ENCODE results near the gene UMOD.

The UMOD gene

GRCh38 chr16:20302389-20302788, 50.1 kb downstream of the UMOD start:
- DNase-seq (ENCODE audit: low read depth, low spot score) = no peak
- no peaks in the 10 kb centered on the region for H3K36me3 ChIP-seq (ENCODE audit: insufficient read depth, insufficient read length, low read length)
- no peaks in the 10 kb centered on the region for H3K27me3 ChIP-seq (ENCODE audit: insufficient read depth, insufficient read length)
- no peak overlapping the region for H3K9ac ChIP-seq (ENCODE audit: insufficient read length, low read depth)
- no peak overlapping the region for H3K4me3 ChIP-seq (ENCODE audit: insufficient read length, low read depth)
- H3K9me3 ChIP-seq (ENCODE audit: insufficient read depth, low read length) = no peaks in the 10 kb centered on the region
- no peaks in the 10 kb centered on the region for H3K4me1 ChIP-seq (ENCODE audit: insufficient read depth, insufficient read length)
- TF ChIP-seq YY1 (IDR thresholded peaks at IDR 0.05; ENCODE audit: insufficient read depth, insufficient read length) (no peak), ZNF274 (IDR thresholded peaks at IDR 0.05; ENCODE audit: low read depth, low read length) (no peak)

- DNase-seq (ENCODE audit: low read depth, low spot score) = no peak
These were observed 50.7 kb downstream of the UMOD start for GRCh38 chr16:20301840-20302239.

GRCh38 chr16:20300312-20301097, 52.0 kb downstream of the UMOD start:
- H3K9me3 ChIP-seq (ENCODE audit: insufficient read depth, low read length) = no peaks in the 10 kb centered on the region
- TF ChIP-seq YY1 (IDR thresholded peaks at IDR 0.05; ENCODE audit: insufficient read depth, insufficient read length) (no peak), SUZ12 (IDR thresholded peaks at IDR 0.05; ENCODE audit: extremely low read depth, insufficient read depth, insufficient read length) (no peak), ZNF274 (IDR thresholded peaks at IDR 0.05; ENCODE audit: low read depth, low read length) (no peak)
- H3K9ac ChIP-seq (ENCODE audit: insufficient read length, low read depth) = no peak overlapping the region
- peak; percentile 71 for DNase-seq (ENCODE audit: low read depth, low spot score)
- H3K27me3 ChIP-seq (ENCODE audit: insufficient read depth, insufficient read length) = no peaks in the 10 kb centered on the region
- H3K36me3 ChIP-seq (ENCODE audit: insufficient read depth, insufficient read length, low read length) = no peaks in the 10 kb centered on the region
- H3K4me3 ChIP-seq (ENCODE audit: insufficient read length, low read depth) = no peak overlapping the region
- H3K4me1 ChIP-seq (ENCODE audit: insufficient read depth, insufficient read length) = no peaks in the 10 kb centered on the region

More at GRCh38 chr16:20301840-20302239, 50.7 kb downstream of the UMOD start:
- H3K27me3 ChIP-seq (ENCODE audit: insufficient read depth, insufficient read length) = no peaks in the 10 kb centered on the region
- H3K4me1 ChIP-seq (ENCODE audit: insufficient read depth, insufficient read length) = no peaks in the 10 kb centered on the region
- H3K9ac ChIP-seq (ENCODE audit: insufficient read length, low read depth) = no peak overlapping the region
- TF ChIP-seq SUZ12 (IDR thresholded peaks at IDR 0.05; ENCODE audit: extremely low read depth, insufficient read depth, insufficient read length) (no peak), YY1 (IDR thresholded peaks at IDR 0.05; ENCODE audit: insufficient read depth, insufficient read length) (no peak), ZNF274 (IDR thresholded peaks at IDR 0.05; ENCODE audit: low read depth, low read length) (no peak)
- H3K9me3 ChIP-seq (ENCODE audit: insufficient read depth, low read length) = no peaks in the 10 kb centered on the region
- no peaks in the 10 kb centered on the region for H3K36me3 ChIP-seq (ENCODE audit: insufficient read depth, insufficient read length, low read length)
- no peak overlapping the region for H3K4me3 ChIP-seq (ENCODE audit: insufficient read length, low read depth)

- TF ChIP-seq ZNF274 (IDR thresholded peaks at IDR 0.05; ENCODE audit: low read depth, low read length) = no peak
- TF ChIP-seq SUZ12 (IDR thresholded peaks at IDR 0.05; ENCODE audit: extremely low read depth, insufficient read depth, insufficient read length) = no peak
- no peak for TF ChIP-seq YY1 (IDR thresholded peaks at IDR 0.05; ENCODE audit: insufficient read depth, insufficient read length)
- H3K4me3 ChIP-seq (ENCODE audit: insufficient read length, low read depth) = no peak overlapping the region
- H3K27me3 ChIP-seq (ENCODE audit: insufficient read depth, insufficient read length) = no peaks in the 10 kb centered on the region
- no peak for DNase-seq (ENCODE audit: low read depth, low spot score)
- no peaks in the 10 kb centered on the region for H3K9me3 ChIP-seq (ENCODE audit: insufficient read depth, low read length)
- H3K36me3 ChIP-seq (ENCODE audit: insufficient read depth, insufficient read length, low read length) = no peaks in the 10 kb centered on the region
- no peaks in the 10 kb centered on the region for H3K4me1 ChIP-seq (ENCODE audit: insufficient read depth, insufficient read length)
- no peak overlapping the region for H3K9ac ChIP-seq (ENCODE audit: insufficient read length, low read depth)
These were observed 54.1 kb downstream of the UMOD start for GRCh38 chr16:20298452-20298851.

- H3K9me3 ChIP-seq (ENCODE audit: insufficient read depth, low read length) = no peaks in the 10 kb centered on the region
- H3K9ac ChIP-seq (ENCODE audit: insufficient read length, low read depth) = no peak overlapping the region
- H3K4me1 ChIP-seq (ENCODE audit: insufficient read depth, insufficient read length) = peaks cover 8% of the 10 kb centered on the region
- H3K27me3 ChIP-seq (ENCODE audit: insufficient read depth, insufficient read length) = no peaks in the 10 kb centered on the region
- DNase-seq (ENCODE audit: low read depth, low spot score) = no peak
- no peaks in the 10 kb centered on the region for H3K36me3 ChIP-seq (ENCODE audit: insufficient read depth, insufficient read length, low read length)
- H3K4me3 ChIP-seq (ENCODE audit: insufficient read length, low read depth) = no peak overlapping the region
- TF ChIP-seq SUZ12 (IDR thresholded peaks at IDR 0.05; ENCODE audit: extremely low read depth, insufficient read depth, insufficient read length) (no peak), ZNF274 (IDR thresholded peaks at IDR 0.05; ENCODE audit: low read depth, low read length) (no peak), YY1 (IDR thresholded peaks at IDR 0.05; ENCODE audit: insufficient read depth, insufficient read length) (no peak)
These were observed 61.0 kb downstream of the UMOD start for GRCh38 chr16:20291208-20292206.

GRCh38 chr16:20289571-20289970, 62.9 kb downstream of the UMOD start:
- Histone ChIP-seq H3K9ac (ENCODE audit: insufficient read length, low read depth) (no peak overlapping the region), H3K27me3 (ENCODE audit: insufficient read depth, insufficient read length) (no peaks in the 10 kb centered on the region), H3K4me1 (ENCODE audit: insufficient read depth, insufficient read length) (peaks cover 8% of the 10 kb centered on the region), H3K36me3 (ENCODE audit: insufficient read depth, insufficient read length, low read length) (no peaks in the 10 kb centered on the region), H3K4me3 (ENCODE audit: insufficient read length, low read depth) (no peak overlapping the region), H3K9me3 (ENCODE audit: insufficient read depth, low read length) (no peaks in the 10 kb centered on the region)
- no peak for DNase-seq (ENCODE audit: low read depth, low spot score)
- no peak for TF ChIP-seq ZNF274 (IDR thresholded peaks at IDR 0.05; ENCODE audit: low read depth, low read length)
- TF ChIP-seq YY1 (IDR thresholded peaks at IDR 0.05; ENCODE audit: insufficient read depth, insufficient read length) = no peak
- no peak for TF ChIP-seq SUZ12 (IDR thresholded peaks at IDR 0.05; ENCODE audit: extremely low read depth, insufficient read depth, insufficient read length)

- H3K9ac ChIP-seq (ENCODE audit: insufficient read length, low read depth) = no peak overlapping the region
- H3K36me3 ChIP-seq (ENCODE audit: insufficient read depth, insufficient read length, low read length) = no peaks in the 10 kb centered on the region
- no peak overlapping the region for H3K4me3 ChIP-seq (ENCODE audit: insufficient read length, low read depth)
- H3K9me3 ChIP-seq (ENCODE audit: insufficient read depth, low read length) = no peaks in the 10 kb centered on the region
- no peak for DNase-seq (ENCODE audit: low read depth, low spot score)
- TF ChIP-seq ZNF274 (IDR thresholded peaks at IDR 0.05; ENCODE audit: low read depth, low read length) (no peak), YY1 (IDR thresholded peaks at IDR 0.05; ENCODE audit: insufficient read depth, insufficient read length) (no peak), SUZ12 (IDR thresholded peaks at IDR 0.05; ENCODE audit: extremely low read depth, insufficient read depth, insufficient read length) (no peak)
- no peaks in the 10 kb centered on the region for H3K27me3 ChIP-seq (ENCODE audit: insufficient read depth, insufficient read length)
- H3K4me1 ChIP-seq (ENCODE audit: insufficient read depth, insufficient read length) = peaks cover 3% of the 10 kb centered on the region
These were observed 66.5 kb downstream of the UMOD start for GRCh38 chr16:20285993-20286499.

All from NT2/D1 (cell line).